Adrenal gland (tissue), 12 donors: ENCODE results near the gene RPS6KA2. TPM values are rescaled to one million over a fixed set of nuclear protein-coding genes. Genes with fewer than 3 reads are reported as not detected.

Source experiments
- DNase-seq, 7 donors: peaks; one replicate each; pipeline ENCODE4 v3.0.0-alpha.2; 2019 to 2020
- H3K27ac ChIP-seq, 5 donors: fragments of 200-600 bp; sonication (generic) in 4 of 5; 1 replicate in 3 of 5; 2 replicates in 2 of 5; pipeline versions ENCODE4 v1.5.1 to v1.8.0; 2016 to 2020; ENCODE audit warnings: mild to moderate bottlenecking in 1 of 5
- H3K27me3 ChIP-seq: fragments of 200-600 bp; 2 replicates; pipeline ENCODE4 v1.8.0; 2021
- H3K36me3 ChIP-seq, 2 donors: fragments of 200-600 bp; replicated peaks in 1 of 2; 1 replicate in 1 of 2; 2 replicates in 1 of 2; pipeline versions ENCODE4 v1.5.1 to v1.8.0; 2018 to 2022
- H3K4me1 ChIP-seq, 2 donors: fragments of 200-600 bp; replicated peaks in 1 of 2; 1 replicate in 1 of 2; 2 replicates in 1 of 2; pipeline versions ENCODE4 v1.5.1 to v1.8.0; 2018 to 2021
- H3K4me3 ChIP-seq, 4 donors: fragments of 200-600 bp; sonication (generic) in 3 of 4; one replicate each; pipeline ENCODE4 v1.5.1; 2016 to 2018
- H3K9me3 ChIP-seq, 3 donors: fragments of 200-600 bp; sonication (generic) in 1 of 3; replicated peaks in 1 of 3; 1 replicate in 2 of 3; 2 replicates in 1 of 3; pipeline versions ENCODE4 v1.5.1 to v1.8.0; 2016 to 2021
- CTCF ChIP-seq, 6 experiments: fragments of 450-650 bp in 4 of 6; fragments of 200-600 bp in 2 of 6; sonication (generic) in 1 of 6; IDR thresholded peaks; 1 replicate in 5 of 6; 2 replicates in 1 of 6; pipeline versions ENCODE4 v1.5.1 to v1.8.0; 2016 to 2021; ENCODE audit warnings: antibody characterized with exemption in 6 of 6, mild to moderate bottlenecking in 2 of 6, moderate library complexity in 1 of 6
- POLR2A ChIP-seq, 2 donors: fragments of 450-650 bp; IDR thresholded peaks; one replicate each; pipeline ENCODE4 v1.6.1; 2017; ENCODE audit warnings: antibody characterized with exemption in 2 of 2, mild to moderate bottlenecking in 2 of 2, moderate library complexity in 1 of 2
- WGBS, 4 donors: extraction: QIAGEN DNeasy Blood & Tissue Kit in 2 of 4; methylation state at CpG; one replicate each; pipeline versions ENCODE4 v1.1.5 to v1.1.7; 2013 to 2017; 5-methylcytosine and 5-hydroxymethylcytosine counted together
- intact Hi-C, 2 donors: fragments of 100-400 bp; cut with DNase I; formaldehyde crosslinking; loops; one replicate each; pipeline versions ENCODE4 v1.14.1 to v1.15.0; 2022 to 2023
- polyA plus RNA-seq, 3 donors: library from polyadenylated mRNA; stranded (reverse); fragments of 200-250 nt in 2 of 3; fragments of 350-450 nt in 1 of 3; fragmentation: Illumina TruSeq in 1 of 3; extraction: RNeasy Lipid Tissue Mini Kit (QIAGEN cat#74804) in 1 of 3; gene quantifications; one replicate each; pipeline ENCODE4 v1.2.3, GENCODE V29; 2013 to 2014
- total RNA-seq, 9 donors: library from RNA; depleted of rRNA in 4 of 9; stranded (reverse); fragments of >200 nt in 4 of 9; fragments of 120-200 nt in 1 of 9; fragmentation: NEBNext Ultra II Directional in 1 of 9; extraction: Animal tissue kit (Norgen Biotek cat#: 25700) in 1 of 9; gene quantifications; one replicate each; pipeline versions ENCODE4 v1.1.0 to v1.2.4, GENCODE V29; 2013 to 2023
- donor health status: healthy with polysubstance abuse.
- donor health status: Bipolar disorder and iron deficiency.
- donor health status: DM: yes; HTN: yes; CAD: no.
- donor health status: DM: no; HTN: no; CAD: no.
- donor health status: DM: no; HTN: no; CAD: no.
- donor health status: DM: yes; HTN: yes; CAD: no.

RPS6KA2 gene
- total and polyA plus RNA-seq, 12 donors = 7.0 to 40.4 (median 26.2) TPM

- Histone ChIP-seq H3K4me1 (peaks cover 0 to 6% of the 10 kb centered on the region in 2 donors), H3K36me3 (no peaks in the 10 kb centered on the region), H3K27ac (peak overlapping the region in 2 of 5 donors; percentile 22 to 79), H3K27me3 (no peaks in the 10 kb centered on the region), H3K9me3 (no peaks in the 10 kb centered on the region), H3K4me3 (no peak overlapping the region)
- TF ChIP-seq POLR2A (IDR thresholded peaks at IDR 0.05) (no peak), CTCF (IDR thresholded peaks at IDR 0.05) (no peak)
- WGBS, 4 donors = 64 to 75% (median 67%) methylated on average over 5 of the region's 5 CpGs
- DNase-seq = no peak
- intact Hi-C loops = no loop called here
Measured at GRCh38 chr6:166599205-166599604, 27.8 kb downstream of the RPS6KA2 start.

- H3K27me3 ChIP-seq = no peaks in the 10 kb centered on the region
- intact Hi-C loops = no loop called here
- 68 to 76% (median 73%) methylated on average over 11 of the region's 11 CpGs for WGBS, 4 donors
- peak overlapping the region in 3 of 5 donors; percentile 22 to 79 (median 29) for H3K27ac ChIP-seq
- H3K4me3 ChIP-seq = no peak overlapping the region
- TF ChIP-seq POLR2A (IDR thresholded peaks at IDR 0.05) (no peak), CTCF (IDR thresholded peaks at IDR 0.05) (no peak)
- peaks cover 0 to 4% (median 0%) of the 10 kb centered on the region in 3 donors for H3K9me3 ChIP-seq
- DNase-seq = peak in 3 of 7 donors; percentile 35 to 46 (median 41)
- no peaks in the 10 kb centered on the region for H3K36me3 ChIP-seq
- peaks cover 0 to 6% of the 10 kb centered on the region in 2 donors for H3K4me1 ChIP-seq
Measured at GRCh38 chr6:166598441-166599138, 28.5 kb downstream of the RPS6KA2 start.

GRCh38 chr6:166597711-166598440 is 29.2 kb downstream of the RPS6KA2 start:
- Histone ChIP-seq H3K36me3 (no peaks in the 10 kb centered on the region), H3K27me3 (no peaks in the 10 kb centered on the region), H3K27ac (peak overlapping the region in 1 of 5 donors; percentile 40), H3K9me3 (peaks cover 0 to 5% (median 0%) of the 10 kb centered on the region in 3 donors), H3K4me1 (peaks cover 0 to 6% of the 10 kb centered on the region in 2 donors), H3K4me3 (no peak overlapping the region)
- WGBS, 4 donors = 81 to 86% (median 84%) methylated on average over 10 of the region's 10 CpGs
- DNase-seq = no peak
- TF ChIP-seq CTCF (IDR thresholded peaks at IDR 0.05) (no peak), POLR2A (IDR thresholded peaks at IDR 0.05) (no peak)
- intact Hi-C loops = no loop called here

GRCh38 chr6:166596776-166597507 is 30.1 kb downstream of the RPS6KA2 start:
- Histone ChIP-seq H3K4me1 (peaks cover 0 to 6% of the 10 kb centered on the region in 2 donors), H3K27me3 (no peaks in the 10 kb centered on the region), H3K9me3 (peaks cover 0 to 5% (median 0%) of the 10 kb centered on the region in 3 donors), H3K36me3 (no peaks in the 10 kb centered on the region), H3K4me3 (no peak overlapping the region), H3K27ac (no peak overlapping the region)
- intact Hi-C loops = no loop called here
- WGBS, 4 donors = 88 to 93% (median 90%) methylated on average over 15 of the region's 15 CpGs
- no peak for DNase-seq
- TF ChIP-seq POLR2A (IDR thresholded peaks at IDR 0.05) = no peak
- TF ChIP-seq CTCF (IDR thresholded peaks at IDR 0.05) = no peak
